HG03025 (cell line): ENCODE data around the gene CORO2A.
"Not testable (repeated sequence)": the region's sequence is repeated elsewhere in the genome, so short reads cannot be mapped to it uniquely, and the experiment has no call there.

Experiments used
- ATAC-seq: cut with Tn5 transposase; IDR thresholded peaks from one replicate; pipeline ENCODE4 v1.9.1; 2021; ENCODE audit warnings: mild to moderate bottlenecking, moderate library complexity; ENCODE audit not compliant: unreplicated experiment, low FRiP score

Gene CORO2A

DNA sequence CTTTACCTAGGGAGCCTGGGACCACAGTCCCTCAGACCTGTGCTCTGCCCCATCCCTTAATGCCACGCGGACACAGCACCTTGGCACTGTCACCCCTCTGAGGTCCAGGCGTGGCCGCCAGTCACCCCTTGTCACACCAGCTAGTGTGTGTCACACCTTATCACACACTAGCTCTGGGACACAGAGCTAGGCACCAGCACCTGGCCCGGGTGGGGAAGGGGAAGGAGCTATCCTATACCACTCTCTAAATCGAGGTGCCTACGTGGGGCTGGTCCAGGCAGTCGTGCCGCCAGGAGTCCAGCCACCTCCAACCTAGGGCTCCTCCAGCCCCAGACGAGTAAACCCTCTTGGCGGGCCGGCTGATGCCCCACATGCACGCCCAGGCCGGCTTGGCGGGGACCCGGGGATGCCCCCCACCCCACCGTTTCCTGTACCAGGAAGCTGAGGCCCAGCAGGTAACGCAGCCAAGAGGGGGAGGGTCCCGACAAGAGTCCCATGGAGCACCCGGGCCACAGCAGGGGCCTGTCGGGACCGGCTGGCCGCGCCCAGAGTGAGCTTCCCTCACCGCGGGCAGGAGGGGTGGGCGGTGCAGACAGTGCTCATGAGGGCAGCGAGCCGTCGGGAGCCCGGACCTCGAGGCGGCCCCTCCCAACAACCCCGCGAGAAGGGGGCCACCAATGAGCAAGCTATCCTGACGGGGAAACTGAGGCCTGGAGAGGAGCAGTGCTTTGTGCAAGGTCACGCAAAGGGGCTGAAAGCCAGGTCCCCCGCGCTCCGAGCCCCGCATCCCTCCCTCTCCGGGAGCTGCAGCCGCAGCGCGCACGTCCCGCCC, 550 bp downstream of the CORO2A start:
- peak; percentile 13 for ATAC-seq

- ATAC-seq: no peak
Measured at GRCh38 chr9:98191181-98191608, 1.2 kb downstream of the CORO2A start.

DNA sequence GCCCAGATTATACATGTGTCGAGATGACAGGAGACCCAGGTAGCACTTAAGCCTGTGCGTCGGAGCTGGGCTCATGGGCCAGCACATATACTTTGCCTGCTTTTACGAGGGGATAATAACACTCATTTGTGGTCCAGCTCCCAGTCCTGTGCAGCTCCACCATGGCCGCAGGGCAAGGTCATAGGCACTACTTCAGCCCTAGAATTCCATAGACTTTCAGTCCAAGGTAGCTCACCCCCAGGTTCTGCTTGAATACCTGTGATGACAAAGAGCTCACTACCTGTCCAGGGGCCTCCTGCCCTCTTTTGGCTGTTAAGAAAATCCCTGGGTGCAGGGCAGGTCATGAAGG, 1.7 kb downstream of the CORO2A start:
- ATAC-seq: no peak

GRCh38 chr9:98189412-98189811, 3.0 kb downstream of the CORO2A start:
- no peak for ATAC-seq

DNA sequence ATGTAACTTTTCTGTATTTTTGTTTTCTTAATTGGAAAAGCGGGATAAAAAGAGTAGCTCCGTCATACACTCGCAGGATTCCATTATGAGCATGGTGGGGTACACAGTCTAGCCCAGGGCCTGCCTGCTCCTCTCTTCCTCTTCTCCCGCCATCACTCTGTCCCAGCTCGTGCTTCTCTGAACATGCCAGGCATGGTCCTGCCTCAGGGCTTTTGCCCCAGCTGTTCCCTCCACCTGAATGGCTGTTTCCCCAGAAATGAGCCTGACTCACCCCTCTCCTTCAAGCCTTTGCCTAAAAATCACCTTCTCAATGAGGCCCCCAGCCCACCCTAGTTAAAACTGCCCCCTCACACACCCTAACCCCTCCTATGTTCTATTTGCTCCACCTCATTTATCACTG, 4.5 kb downstream of the CORO2A start:
- no peak for ATAC-seq

GRCh38 chr9:98186236-98186635, 6.2 kb downstream of the CORO2A start:
- no peak for ATAC-seq

- no peak for ATAC-seq
Measured at GRCh38 chr9:98185611-98186171, 6.7 kb downstream of the CORO2A start.

DNA sequence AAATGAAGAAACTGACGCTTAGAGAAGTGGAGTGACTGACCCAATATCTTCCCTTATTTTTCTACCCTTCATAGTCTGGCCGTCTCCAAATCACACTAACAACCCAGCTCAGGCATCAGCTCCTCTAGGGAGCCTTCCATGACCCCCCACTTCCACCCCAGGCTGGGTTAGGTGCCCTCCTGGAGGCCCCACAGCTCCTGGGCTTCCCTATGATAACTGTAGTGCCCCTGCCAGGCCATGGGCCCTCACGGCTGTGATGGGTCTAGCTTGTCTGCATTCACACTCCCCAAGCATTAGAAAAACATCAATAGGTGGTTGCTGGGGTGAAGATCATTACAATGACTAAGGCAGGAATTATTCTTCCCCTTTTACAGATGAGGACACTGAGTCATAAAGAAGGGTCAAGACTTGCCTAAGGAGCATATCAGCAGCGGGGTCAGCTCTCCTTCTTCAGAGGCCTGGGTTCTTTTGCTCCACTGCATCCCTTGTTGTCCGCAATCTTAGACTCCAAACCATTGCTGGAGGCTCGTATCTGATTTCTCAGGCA, 7.3 kb downstream of the CORO2A start:
- no peak for ATAC-seq

DNA sequence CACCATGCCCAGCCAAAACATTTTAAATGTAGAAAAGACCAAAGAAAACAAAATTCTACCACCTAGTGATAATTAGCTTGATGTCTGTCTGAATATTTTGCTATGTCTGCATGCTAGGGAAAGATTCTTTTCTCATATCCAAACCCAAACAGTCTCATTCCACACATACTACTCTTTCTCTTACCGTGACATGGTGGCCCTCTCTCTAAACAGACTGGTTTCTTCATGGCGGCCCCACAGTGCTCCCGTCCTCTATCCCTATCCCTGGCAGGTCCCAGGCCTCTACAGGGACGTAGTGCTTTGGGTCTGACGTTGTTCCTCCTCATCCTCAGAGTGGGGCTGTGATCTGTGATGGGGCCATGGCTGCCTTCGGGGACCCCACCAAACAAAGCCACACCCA, 8.1 kb downstream of the CORO2A start:
- no peak for ATAC-seq

DNA sequence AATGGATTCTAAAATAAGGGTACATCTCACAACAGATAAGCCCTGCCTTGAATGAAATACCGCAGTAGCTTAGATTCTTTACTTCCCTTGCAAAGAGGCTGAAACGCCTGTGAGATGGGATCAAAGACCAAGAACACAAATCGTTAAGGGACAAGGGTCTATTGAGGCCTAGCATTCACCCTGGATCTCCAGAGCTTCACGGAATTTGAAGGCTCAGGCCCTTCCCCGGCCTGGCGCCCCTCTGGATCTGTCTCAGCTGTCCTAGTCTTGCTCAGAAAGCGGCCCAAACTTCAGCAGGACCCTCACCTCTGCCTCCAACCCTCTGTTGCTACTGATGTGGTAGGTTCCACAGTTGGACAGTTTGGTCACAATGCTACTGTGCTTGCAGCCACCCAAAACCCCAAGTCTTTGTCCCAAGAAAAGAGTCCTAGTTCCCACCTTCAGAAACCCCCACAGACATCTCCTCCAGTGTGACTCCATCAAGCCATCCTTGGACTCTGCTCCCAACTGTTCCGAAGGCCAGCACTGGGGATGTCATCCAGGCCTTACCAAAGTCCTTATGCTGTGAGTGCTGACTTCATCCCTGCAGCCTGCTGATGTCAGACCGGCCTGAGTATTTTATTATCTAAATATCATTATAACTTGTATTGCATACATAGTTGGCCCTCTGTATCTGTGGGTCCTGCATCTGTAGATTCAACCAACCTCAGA, 9.4 kb downstream of the CORO2A start:
- no peak for ATAC-seq

DNA sequence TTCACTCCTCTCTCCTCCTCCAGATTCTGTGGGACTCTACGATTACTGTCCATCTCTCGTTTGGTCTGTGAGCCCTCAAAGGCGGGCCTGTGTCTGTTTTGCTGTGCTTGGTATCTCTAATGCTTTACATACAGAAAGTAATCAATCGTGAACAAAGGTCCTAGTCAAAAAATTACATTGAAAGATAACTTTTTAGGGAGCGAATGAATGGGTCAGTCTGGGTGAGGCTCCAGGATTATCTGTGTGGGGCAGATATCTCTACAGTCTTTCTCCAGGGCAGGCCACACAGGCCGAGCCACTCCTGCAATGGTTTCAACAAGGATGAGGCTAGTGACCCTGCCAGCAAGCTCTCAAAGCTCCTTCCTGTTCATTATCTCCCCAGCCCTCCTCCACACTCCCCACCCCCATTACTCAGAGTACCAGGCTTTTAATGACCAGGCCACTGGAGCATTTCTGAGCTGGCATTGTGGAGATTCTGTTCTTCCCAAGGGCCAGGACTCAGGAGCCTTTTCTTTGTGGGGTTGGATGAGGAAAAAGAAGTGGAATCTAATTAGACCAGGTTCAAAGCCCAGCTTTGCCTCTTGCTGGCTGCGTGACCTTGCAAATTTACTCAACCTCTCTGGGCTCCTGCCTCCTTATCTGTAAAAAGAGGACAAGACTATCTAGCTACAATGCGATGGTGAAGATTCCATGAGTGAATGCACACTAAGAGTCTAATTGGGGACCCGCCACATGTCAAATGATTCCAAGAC, 10.2 kb downstream of the CORO2A start:
- ATAC-seq: no peak

GRCh38 chr9:98181746-98182068, 10.7 kb downstream of the CORO2A start:
- ATAC-seq: no peak

DNA sequence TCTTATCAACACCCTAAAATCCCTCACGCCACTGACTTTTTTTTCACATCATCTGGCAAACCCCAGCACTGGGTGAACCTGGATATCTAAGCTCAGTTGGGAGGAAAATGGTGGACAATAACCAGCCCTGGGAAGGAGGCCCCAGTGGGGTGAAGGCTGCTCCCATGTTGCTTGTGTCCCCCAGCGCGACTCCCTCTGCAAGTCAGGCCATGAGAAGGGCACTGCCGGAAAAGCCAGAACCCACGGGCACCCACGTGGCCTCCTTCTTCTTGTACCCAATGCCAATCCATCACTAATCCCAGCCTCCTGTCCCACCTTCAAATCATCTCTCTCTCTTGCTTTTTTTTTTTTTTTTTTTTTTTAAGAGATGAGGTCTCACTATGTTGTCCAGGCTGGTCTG, 11.4 kb downstream of the CORO2A start:
- ATAC-seq: no peak

GRCh38 chr9:98178874-98179850, 13.3 kb downstream of the CORO2A start:
- no peak for ATAC-seq

GRCh38 chr9:98176391-98177259, 15.8 kb downstream of the CORO2A start:
- no peak for ATAC-seq

GRCh38 chr9:98175762-98176161, 16.7 kb downstream of the CORO2A start:
- no peak for ATAC-seq

DNA sequence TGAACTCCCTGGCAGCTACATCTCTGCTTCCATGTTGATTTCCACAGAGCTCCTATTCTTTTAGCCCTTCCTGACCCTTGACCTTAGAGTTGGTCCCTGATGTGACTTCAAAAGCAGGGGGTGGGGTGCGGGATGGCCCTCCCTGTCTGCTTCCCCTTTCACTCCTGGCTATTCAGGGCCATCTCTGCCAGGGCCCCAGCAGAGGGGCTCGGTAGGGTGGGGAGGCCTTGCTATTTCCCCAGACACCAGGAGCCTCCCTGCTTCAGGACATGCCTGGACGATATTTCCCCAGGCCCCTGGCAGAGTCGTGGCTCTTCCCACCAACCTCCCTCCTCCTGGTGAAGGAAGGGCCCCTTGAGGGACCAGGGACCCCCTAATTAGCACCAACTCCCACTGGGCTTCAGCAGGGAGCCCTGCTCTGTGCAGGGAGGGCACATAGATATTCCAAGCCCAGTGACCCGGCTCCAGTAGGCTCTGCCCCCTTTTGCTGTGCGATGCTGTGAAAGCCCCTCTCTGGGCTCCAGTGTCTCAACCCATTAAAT, 17.3 kb downstream of the CORO2A start:
- no peak for ATAC-seq

GRCh38 chr9:98174502-98174918, 17.9 kb downstream of the CORO2A start:
- ATAC-seq: not testable (repeated sequence)
